DMS 273 treated with DMSO at 0.1 percent for 48 hours (cell line): Measurements from ENCODE around the gene KBTBD3.
"Not testable (repeated sequence)": the region's sequence is repeated elsewhere in the genome, so short reads cannot be mapped to it uniquely, and the experiment has no call there.

Experiments
- DNase-seq: peaks from one replicate; lab custom pipeline; 2025; lab: John Stamatoyannopoulos, UW

The KBTBD3 gene

GRCh38 chr11:106061249-106061784, 15.8 kb downstream of the KBTBD3 start:
- DNase-seq: no peak

- no peak for DNase-seq
Observed at GRCh38 chr11:106059617-106060016, 17.5 kb downstream of the KBTBD3 start.

GRCh38 chr11:106058377-106058776, 18.8 kb downstream of the KBTBD3 start:
- DNase-seq: not testable (repeated sequence)

- DNase-seq: no peak
Observed at GRCh38 chr11:106051103-106051502, 26.0 kb downstream of the KBTBD3 start.

- no peak for DNase-seq
Observed at GRCh38 chr11:106049727-106050476, 27.2 kb downstream of the KBTBD3 start.

- DNase-seq: no peak
Observed at GRCh38 chr11:106047631-106048030, 29.5 kb downstream of the KBTBD3 start.

GRCh38 chr11:106043540-106043939, 33.6 kb downstream of the KBTBD3 start:
- DNase-seq: no peak

- no peak for DNase-seq
Observed at GRCh38 chr11:106032861-106033260, 44.3 kb downstream of the KBTBD3 start.

- DNase-seq: no peak
Observed at GRCh38 chr11:106031936-106032335, 45.2 kb downstream of the KBTBD3 start.

- no peak for DNase-seq
Observed at GRCh38 chr11:106031202-106031810, 45.8 kb downstream of the KBTBD3 start.

- DNase-seq: no peak
Observed at GRCh38 chr11:106030609-106031008, 46.5 kb downstream of the KBTBD3 start.

- DNase-seq: no peak
Observed at GRCh38 chr11:106022795-106023275, 54.3 kb downstream of the KBTBD3 start.

- peak; percentile 94 for DNase-seq
Observed at GRCh38 chr11:106021967-106022794, 55.0 kb downstream of the KBTBD3 start, which contains the start of gene MSANTD4. Gene MSANTD4, minus strand, starts transcription at chr11:106022240. Its CDS starts 11,323 bp downstream, at chr11:106010917.

- DNase-seq: no peak
Observed at GRCh38 chr11:106021181-106021966, 55.8 kb downstream of the KBTBD3 start.

- DNase-seq: peak; percentile 9
Observed at GRCh38 chr11:106017093-106017492, 60.1 kb downstream of the KBTBD3 start.

- DNase-seq: no peak
Observed at GRCh38 chr11:106015066-106015465, 62.1 kb downstream of the KBTBD3 start.

GRCh38 chr11:106014620-106015019, 62.5 kb downstream of the KBTBD3 start:
- DNase-seq: no peak

GRCh38 chr11:106014035-106014434, 63.1 kb downstream of the KBTBD3 start:
- no peak for DNase-seq

- DNase-seq: peak; percentile 53
Observed at GRCh38 chr11:106012744-106013143, 64.4 kb downstream of the KBTBD3 start.

- no peak for DNase-seq
Observed at GRCh38 chr11:106011481-106011880, 65.7 kb downstream of the KBTBD3 start.

- not testable (repeated sequence) for DNase-seq
Observed at GRCh38 chr11:106003094-106003493, 74.1 kb downstream of the KBTBD3 start.
